ENCODE results near the gene TNFRSF4. TPM values are rescaled to one million over a fixed set of nuclear protein-coding genes. Genes with fewer than 3 reads are reported as not detected.

Gene TNFRSF4
- 7.7 TPM for total RNA-seq
- long read RNA-seq, transcript TNFRSF4-201 (7 exons, 1,068 nt) = major isoform, 6 of 11 reads
- long read RNA-seq, partial matches to known transcripts = 2 of 11 reads
- long read RNA-seq, other reads (novel, unspliced or antisense) = 3 of 11 reads

GRCh38 chr1:1213345-1214265, at the start of gene TNFRSF4:
TNFRSF4 (minus strand) TSS chr1:1214153; CDS start chr1:1214127, 26 bp downstream.
- no peaks in the 10 kb centered on the region for H3K9me3 ChIP-seq
- H3K27me3 ChIP-seq = no peaks in the 10 kb centered on the region
- peak; percentile 2 for ATAC-seq
- intact Hi-C loops (cut with DNase I) = no loop called here
- peak within 1 kb of the TSS; percentile 71 for H3K27ac ChIP-seq
- peaks cover 20% of the 10 kb centered on the region for H3K36me3 ChIP-seq
- TF ChIP-seq, protein P1, sequence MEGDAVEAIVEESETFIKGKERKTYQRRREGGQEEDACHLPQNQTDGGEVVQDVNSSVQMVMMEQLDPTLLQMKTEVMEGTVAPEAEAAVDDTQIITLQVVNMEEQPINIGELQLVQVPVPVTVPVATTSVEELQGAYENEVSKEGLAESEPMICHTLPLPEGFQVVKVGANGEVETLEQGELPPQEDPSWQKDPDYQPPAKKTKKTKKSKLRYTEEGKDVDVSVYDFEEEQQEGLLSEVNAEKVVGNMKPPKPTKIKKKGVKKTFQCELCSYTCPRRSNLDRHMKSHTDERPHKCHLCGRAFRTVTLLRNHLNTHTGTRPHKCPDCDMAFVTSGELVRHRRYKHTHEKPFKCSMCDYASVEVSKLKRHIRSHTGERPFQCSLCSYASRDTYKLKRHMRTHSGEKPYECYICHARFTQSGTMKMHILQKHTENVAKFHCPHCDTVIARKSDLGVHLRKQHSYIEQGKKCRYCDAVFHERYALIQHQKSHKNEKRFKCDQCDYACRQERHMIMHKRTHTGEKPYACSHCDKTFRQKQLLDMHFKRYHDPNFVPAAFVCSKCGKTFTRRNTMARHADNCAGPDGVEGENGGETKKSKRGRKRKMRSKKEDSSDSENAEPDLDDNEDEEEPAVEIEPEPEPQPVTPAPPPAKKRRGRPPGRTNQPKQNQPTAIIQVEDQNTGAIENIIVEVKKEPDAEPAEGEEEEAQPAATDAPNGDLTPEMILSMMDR (IDR thresholded peaks at IDR 0.05) = no peak
- no peak for DNase-seq
- peak within 1 kb of the TSS; percentile 44 for H3K4me3 ChIP-seq
- H3K4me1 ChIP-seq = peaks cover 12% of the 10 kb centered on the region

- no peak for ATAC-seq
- intact Hi-C loops (cut with DNase I) = no loop called here
- Histone ChIP-seq H3K36me3 (peaks cover 69% of the 10 kb centered on the region), H3K4me1 (peaks cover 9% of the 10 kb centered on the region), H3K27ac (no peak overlapping the region), H3K9me3 (no peaks in the 10 kb centered on the region), H3K4me3 (no peak overlapping the region), H3K27me3 (no peaks in the 10 kb centered on the region)
- no peak for DNase-seq
- TF ChIP-seq, protein P1 (IDR thresholded peaks at IDR 0.05) = no peak
These were observed 48.8 kb upstream of the TNFRSF4 start for GRCh38 chr1:1262758-1263157.

DNA sequence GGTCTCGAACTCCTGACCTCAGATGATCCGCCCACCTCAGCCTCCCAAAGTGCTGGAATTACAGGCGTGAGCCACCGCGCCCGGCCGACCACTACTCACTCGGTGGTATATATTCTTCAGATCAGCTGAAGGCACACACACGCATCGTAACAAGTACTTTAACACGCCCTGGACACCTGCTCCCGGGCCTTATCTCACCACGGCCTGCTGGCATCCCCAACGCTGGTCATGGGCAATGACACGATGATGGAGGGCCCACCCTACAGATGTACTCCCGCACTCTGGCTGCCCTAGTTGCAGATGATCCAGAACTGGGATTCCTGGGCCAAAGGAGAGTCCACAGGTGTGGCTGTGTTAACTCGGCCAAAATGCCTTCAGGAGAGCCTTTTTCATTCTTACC, 48.1 kb upstream of the TNFRSF4 start:
- DNase-seq (no peak), ATAC-seq (no peak)
- peaks cover 65% of the 10 kb centered on the region for H3K36me3 ChIP-seq
- peaks cover 9% of the 10 kb centered on the region for H3K4me1 ChIP-seq
- no peaks in the 10 kb centered on the region for H3K9me3 ChIP-seq
- H3K27ac ChIP-seq = no peak overlapping the region
- H3K27me3 ChIP-seq = no peaks in the 10 kb centered on the region
- H3K4me3 ChIP-seq = no peak overlapping the region
- TF ChIP-seq, protein P1 (IDR thresholded peaks at IDR 0.05) = no peak
- intact Hi-C loops (cut with DNase I) = no loop called here

DNA sequence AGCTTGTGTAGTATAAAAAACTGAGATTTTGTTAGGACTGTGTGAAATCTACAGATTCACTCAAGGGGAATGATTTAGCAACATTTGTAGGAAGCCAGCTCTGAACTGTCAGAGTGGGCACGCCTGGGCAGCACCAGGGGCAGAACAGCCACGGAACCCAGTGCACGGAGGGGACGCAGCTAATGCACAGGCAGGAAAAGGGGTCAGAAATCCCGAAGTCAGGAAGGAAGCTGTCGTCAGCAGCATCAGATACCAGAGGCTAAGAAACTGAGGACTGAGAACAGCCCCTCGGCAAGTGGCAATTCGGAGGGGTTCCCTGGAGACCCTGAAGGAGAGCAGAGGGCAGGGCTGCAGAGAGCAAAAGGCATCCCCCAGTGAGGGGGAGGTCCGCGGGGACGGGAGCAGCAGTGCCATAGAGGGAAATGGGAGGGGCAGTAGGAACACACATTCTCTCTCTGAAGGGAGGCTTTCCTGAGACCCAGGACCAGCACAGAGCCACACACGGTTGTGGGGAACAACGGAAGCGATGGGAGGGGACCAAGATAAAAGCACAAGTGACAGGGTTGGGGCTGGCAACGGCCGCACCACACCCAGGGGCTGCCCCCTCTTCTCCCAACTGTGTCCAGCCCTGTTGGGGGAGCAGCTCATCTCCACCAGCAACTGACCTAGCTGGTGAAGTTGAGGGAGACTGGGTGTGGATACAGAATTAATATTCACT, 47.0 kb upstream of the TNFRSF4 start:
- Histone ChIP-seq H3K27ac (peak overlapping the region; percentile 24), H3K4me3 (no peak overlapping the region)

GRCh38 chr1:1259951-1260600, 46.1 kb upstream of the TNFRSF4 start:
- H3K27me3 ChIP-seq = no peaks in the 10 kb centered on the region
- H3K4me3 ChIP-seq = no peak overlapping the region
- peaks cover 69% of the 10 kb centered on the region for H3K36me3 ChIP-seq
- H3K4me1 ChIP-seq = peaks cover 9% of the 10 kb centered on the region
- H3K9me3 ChIP-seq = no peaks in the 10 kb centered on the region
- ATAC-seq (no peak), DNase-seq (no peak)
- intact Hi-C loops (cut with DNase I) = no loop called here
- H3K27ac ChIP-seq = no peak overlapping the region
- TF ChIP-seq, protein P1 (IDR thresholded peaks at IDR 0.05) = no peak

More for the DNA sequence above, 47.0 kb upstream of the TNFRSF4 start:
- TF ChIP-seq, protein P1 (IDR thresholded peaks at IDR 0.05) = no peak
- Histone ChIP-seq H3K36me3 (peaks cover 65% of the 10 kb centered on the region), H3K9me3 (no peaks in the 10 kb centered on the region), H3K4me1 (peaks cover 9% of the 10 kb centered on the region), H3K27me3 (no peaks in the 10 kb centered on the region)
- DNase-seq = no peak
- intact Hi-C loops (cut with DNase I) = no loop called here
- peak; percentile 9 for ATAC-seq
